Mucosa of rectum (tissue), 2 donors: ENCODE results near the gene PSMB5.
"Not testable (repeated sequence)": the region's sequence is repeated elsewhere in the genome, so short reads cannot be mapped to it uniquely, and the experiment has no call there.

Experiments
- H3K27ac ChIP-seq, 2 donors: one replicate each; pipeline ENCODE4 v1.7.0; 2013; ENCODE audit warnings: inconsistent platforms in 2 of 2, low read depth in 2 of 2, low read length in 2 of 2
- H3K27me3 ChIP-seq, 2 donors: one replicate each; pipeline ENCODE4 v1.7.0; 2013; ENCODE audit warnings: low read length in 2 of 2; ENCODE audit not compliant: control insufficient read depth in 2 of 2, insufficient read depth in 2 of 2
- H3K36me3 ChIP-seq, 2 donors: one replicate each; pipeline ENCODE4 v1.7.0; 2013; ENCODE audit warnings: low read length in 2 of 2; ENCODE audit not compliant: control insufficient read depth in 2 of 2, insufficient read depth in 2 of 2
- H3K4me1 ChIP-seq, 2 donors: one replicate each; pipeline ENCODE4 v1.7.0; 2013; ENCODE audit warnings: low read length in 2 of 2, mild to moderate bottlenecking in 1 of 2; ENCODE audit not compliant: control insufficient read depth in 2 of 2, insufficient read depth in 2 of 2
- H3K4me3 ChIP-seq, 2 donors: one replicate each; pipeline ENCODE4 v1.7.0; 2013; ENCODE audit warnings: low read length in 2 of 2
- H3K9ac ChIP-seq, 2 donors: one replicate each; pipeline ENCODE4 v1.7.0; 2013; ENCODE audit warnings: low read length in 2 of 2, low read depth in 1 of 2, mild to moderate bottlenecking in 1 of 2
- H3K9me3 ChIP-seq, 2 donors: one replicate each; pipeline ENCODE4 v1.7.0; 2013; ENCODE audit warnings: low read length in 2 of 2; ENCODE audit not compliant: control insufficient read depth in 2 of 2
- donor health status: healthy.
- donor health status: Normal muscosa, but diverticular disease.

PSMB5 gene

GRCh38 chr14:23017091-23017490 is 17.6 kb downstream of the PSMB5 start:
- no peaks in the 10 kb centered on the region for H3K9me3 ChIP-seq
- H3K9ac ChIP-seq: no peak overlapping the region
- no peaks in the 10 kb centered on the region for H3K4me1 ChIP-seq
- no peaks in the 10 kb centered on the region for H3K36me3 ChIP-seq
- H3K27me3 ChIP-seq: no peaks in the 10 kb centered on the region
- H3K27ac ChIP-seq: no peak overlapping the region
- H3K4me3 ChIP-seq: no peak overlapping the region

GRCh38 chr14:23015618-23016017 is 19.1 kb downstream of the PSMB5 start:
- H3K27ac ChIP-seq: no peak overlapping the region
- H3K9ac ChIP-seq: no peak overlapping the region
- H3K9me3 ChIP-seq: no peaks in the 10 kb centered on the region
- H3K4me3 ChIP-seq: no peak overlapping the region
- no peaks in the 10 kb centered on the region for H3K4me1 ChIP-seq
- no peaks in the 10 kb centered on the region for H3K36me3 ChIP-seq
- H3K27me3 ChIP-seq: no peaks in the 10 kb centered on the region

GRCh38 chr14:23013749-23014054 is 21.0 kb downstream of the PSMB5 start:
- not testable (repeated sequence) for H3K36me3 ChIP-seq, H3K27me3 ChIP-seq, H3K27ac ChIP-seq, H3K4me3 ChIP-seq, H3K9me3 ChIP-seq, H3K9ac ChIP-seq
- peaks cover 5 to 12% of the 10 kb centered on the region in 2 donors for H3K4me1 ChIP-seq

- Histone ChIP-seq H3K36me3 (no peaks in the 10 kb centered on the region), H3K9me3 (no peaks in the 10 kb centered on the region), H3K4me1 (peaks cover 5 to 13% of the 10 kb centered on the region in 2 donors), H3K4me3 (no peak overlapping the region), H3K9ac (no peak overlapping the region), H3K27me3 (no peaks in the 10 kb centered on the region), H3K27ac (no peak overlapping the region)
Measured at GRCh38 chr14:23013054-23013748, 21.5 kb downstream of the PSMB5 start.

- H3K27ac ChIP-seq: peak within 1 kb of the TSS; percentile 82 to 83
- no peaks in the 10 kb centered on the region for H3K27me3 ChIP-seq
- H3K9ac ChIP-seq: peak within 1 kb of the TSS; percentile 68 to 76
- peaks cover 17 to 25% of the 10 kb centered on the region in 2 donors for H3K4me1 ChIP-seq
- H3K36me3 ChIP-seq: no peaks in the 10 kb centered on the region
- peak within 1 kb of the TSS; percentile 92 for H3K4me3 ChIP-seq
- H3K9me3 ChIP-seq: no peaks in the 10 kb centered on the region
Measured at GRCh38 chr14:23009939-23010726, 24.6 kb downstream of the PSMB5 start, which contains the start of gene C14orf93. Gene C14orf93, minus strand, starts transcription at chr14:23010143. Its CDS starts 11,120 bp downstream, at chr14:22999023.

GRCh38 chr14:23009483-23009938 is 25.2 kb downstream of the PSMB5 start:
- Histone ChIP-seq H3K27ac (peak overlapping the region; percentile 82 to 83), H3K4me3 (peak overlapping the region; percentile 92), H3K9me3 (no peaks in the 10 kb centered on the region), H3K9ac (peak overlapping the region; percentile 60 to 76), H3K36me3 (no peaks in the 10 kb centered on the region), H3K4me1 (peaks cover 17 to 25% of the 10 kb centered on the region in 2 donors), H3K27me3 (no peaks in the 10 kb centered on the region)

- no peak overlapping the region for H3K9ac ChIP-seq
- no peak overlapping the region for H3K27ac ChIP-seq
- H3K27me3 ChIP-seq: no peaks in the 10 kb centered on the region
- H3K9me3 ChIP-seq: no peaks in the 10 kb centered on the region
- H3K36me3 ChIP-seq: no peaks in the 10 kb centered on the region
- H3K4me1 ChIP-seq: peaks cover 17 to 25% of the 10 kb centered on the region in 2 donors
- no peak overlapping the region for H3K4me3 ChIP-seq
Measured at GRCh38 chr14:23008831-23009230, 25.9 kb downstream of the PSMB5 start.

- peak overlapping the region; percentile 94 to 99 for H3K4me3 ChIP-seq
- no peaks in the 10 kb centered on the region for H3K36me3 ChIP-seq
- H3K4me1 ChIP-seq: peaks cover 17 to 25% of the 10 kb centered on the region in 2 donors
- peak overlapping the region; percentile 96 to 98 for H3K27ac ChIP-seq
- H3K9me3 ChIP-seq: no peaks in the 10 kb centered on the region
- H3K27me3 ChIP-seq: no peaks in the 10 kb centered on the region
- H3K9ac ChIP-seq: peak overlapping the region; percentile 98 to 99
Measured at GRCh38 chr14:23006544-23007419, 27.9 kb downstream of the PSMB5 start.

GRCh38 chr14:23006188-23006534 is 28.5 kb downstream of the PSMB5 start:
- Histone ChIP-seq H3K4me3 (peak overlapping the region; percentile 94 to 99), H3K27ac (peak overlapping the region; percentile 96 to 98), H3K27me3 (no peaks in the 10 kb centered on the region), H3K9me3 (no peaks in the 10 kb centered on the region), H3K36me3 (no peaks in the 10 kb centered on the region), H3K9ac (peak overlapping the region; percentile 98 to 99), H3K4me1 (peaks cover 21 to 28% of the 10 kb centered on the region in 2 donors)
